Effector CD8-positive, alpha-beta T cell (primary cell): ENCODE measurements around the gene GRM4.
"Not testable (repeated sequence)": the region's sequence is repeated elsewhere in the genome, so short reads cannot be mapped to it uniquely, and the experiment has no call there.

Experiments
- DNase-seq: peaks from one replicate; lab custom pipeline; 2025; lab: John Stamatoyannopoulos, UW

Gene GRM4

GRCh38 chr6:34022873-34023255 lies 123.0 kb downstream of the GRM4 start:
- no peak for DNase-seq

- no peak for DNase-seq
These were observed 123.5 kb downstream of the GRM4 start for GRCh38 chr6:34022250-34022872.

GRCh38 chr6:34021554-34022190 lies 124.2 kb downstream of the GRM4 start:
- no peak for DNase-seq

- DNase-seq = no peak
These were observed 124.9 kb downstream of the GRM4 start for GRCh38 chr6:34020807-34021553.

- no peak for DNase-seq
These were observed 125.6 kb downstream of the GRM4 start for GRCh38 chr6:34020278-34020677.

- no peak for DNase-seq
These were observed 126.8 kb downstream of the GRM4 start for GRCh38 chr6:34018961-34019606.

GRCh38 chr6:34018026-34018425 lies 127.9 kb downstream of the GRM4 start:
- DNase-seq = no peak

- DNase-seq = no peak
These were observed 128.6 kb downstream of the GRM4 start for GRCh38 chr6:34017106-34017805.

GRCh38 chr6:34016573-34016972 lies 129.3 kb downstream of the GRM4 start:
- not testable (repeated sequence) for DNase-seq

- no peak for DNase-seq
These were observed 130.3 kb downstream of the GRM4 start for GRCh38 chr6:34015586-34015985.

- no peak for DNase-seq
These were observed 134.6 kb downstream of the GRM4 start for GRCh38 chr6:34011264-34011663.

- no peak for DNase-seq
These were observed 139.9 kb downstream of the GRM4 start for GRCh38 chr6:34005901-34006531.

GRCh38 chr6:34004706-34005105 lies 141.2 kb downstream of the GRM4 start:
- no peak for DNase-seq

GRCh38 chr6:34003962-34004361 lies 141.9 kb downstream of the GRM4 start:
- DNase-seq = no peak

GRCh38 chr6:34001706-34002621 lies 143.9 kb downstream of the GRM4 start:
- no peak for DNase-seq

- no peak for DNase-seq
These were observed 145.6 kb downstream of the GRM4 start for GRCh38 chr6:34000281-34000680.

GRCh38 chr6:33999567-33999966 lies 146.3 kb downstream of the GRM4 start:
- no peak for DNase-seq

- no peak for DNase-seq
These were observed 147.2 kb downstream of the GRM4 start for GRCh38 chr6:33998660-33999059.

GRCh38 chr6:33997265-33997664 lies 148.6 kb downstream of the GRM4 start:
- no peak for DNase-seq

- no peak for DNase-seq
These were observed 149.8 kb downstream of the GRM4 start for GRCh38 chr6:33996120-33996475.
